Hepatocyte (in vitro differentiated cells): ENCODE data around the gene AOAH.

Source experiments
- CTCF ChIP-seq: fragments of 200-600 bp; sonication (generic); IDR thresholded peaks from 2 replicates; pipeline ENCODE4 v1.5.1; 2016; ENCODE audit warnings: antibody characterized with exemption, mild to moderate bottlenecking; ENCODE audit not compliant: poor library complexity
- EZH2 ChIP-seq: fragments of 200-600 bp; sonication (generic); IDR thresholded peaks from 2 replicates; pipeline ENCODE4 v1.6.1; 2016; ENCODE audit warnings: antibody characterized with exemption, mild to moderate bottlenecking, borderline replicate concordance
- EZH2phosphoT487 ChIP-seq: fragments of 200-600 bp; sonication (generic); IDR thresholded peaks from one replicate; pipeline ENCODE4 v1.6.1; 2018; ENCODE audit warnings: antibody characterized with exemption, mild to moderate bottlenecking, low read depth, moderate library complexity; ENCODE audit not compliant: unreplicated experiment, severe bottlenecking

GRCh38 chr7:36475381-36475780 is 248.9 kb downstream of the AOAH start:
- TF ChIP-seq CTCF, result no peak
- no peak for TF ChIP-seq EZH2phosphoT487
- no peak for TF ChIP-seq EZH2
